Ovary (tissue), 10 donors: ENCODE results near the gene CNRIP1. TPM values are rescaled to one million over a fixed set of nuclear protein-coding genes. Genes with fewer than 3 reads are reported as not detected.

Experiments used
- DNase-seq, 5 donors: peaks; one replicate each; pipeline ENCODE4 v3.0.0-alpha.2; 2019 to 2020
- H3K27ac ChIP-seq, 2 donors: fragments of 200-600 bp; one replicate each; pipeline versions ENCODE4 v1.5.1 to v1.8.0; 2019 to 2022
- H3K27me3 ChIP-seq: fragments of 200-600 bp; one replicate; pipeline ENCODE4 v1.8.0; 2022
- H3K36me3 ChIP-seq: fragments of 200-600 bp; sonication (generic); one replicate; pipeline ENCODE4 v1.5.1; 2019
- H3K4me1 ChIP-seq: one replicate; pipeline ENCODE4 v1.8.1; 2013; ENCODE audit warnings: mild to moderate bottlenecking, moderate library complexity; ENCODE audit not compliant: insufficient read depth
- H3K4me3 ChIP-seq: fragments of 200-600 bp; sonication (generic); one replicate; pipeline ENCODE4 v1.5.1; 2017
- H3K9me3 ChIP-seq, 2 donors: fragments of 200-600 bp in 1 of 2; sonication (generic) in 1 of 2; one replicate each; pipeline versions ENCODE4 v1.5.1 to v1.8.1; 2013 to 2019; ENCODE audit warnings: mild to moderate bottlenecking in 1 of 2, moderate library complexity in 1 of 2
- EP300 ChIP-seq: sonication (generic); formaldehyde crosslinking; IDR thresholded peaks from one replicate; pipeline ENCODE4 v1.6.1; 2017; ENCODE audit warnings: antibody characterized with exemption
- POLR2A ChIP-seq: fragments of 450-650 bp; IDR thresholded peaks from one replicate; pipeline ENCODE4 v1.6.1; 2017; ENCODE audit warnings: antibody characterized with exemption, mild to moderate bottlenecking, moderate library complexity
- WGBS, 3 donors: extraction: QIAGEN DNeasy Blood & Tissue Kit in 1 of 3; methylation state at CpG; one replicate each; pipeline versions ENCODE4 v1.1.5 to v1.1.7; 2013 to 2017; 5-methylcytosine and 5-hydroxymethylcytosine counted together
- intact Hi-C, 4 donors: fragments of 100-400 bp; cut with DNase I; formaldehyde crosslinking; loops; one replicate each; pipeline versions ENCODE4 v1.11.0 to v1.15.1; 2022 to 2023
- long read RNA-seq, 3 donors: library from polyadenylated mRNA in 2 of 3; unstranded in 2 of 3; transcript quantifications; one replicate each; pipeline ENCODE4 v2.0.0 and lab custom pipeline, GENCODE V29; 2021 to 2026
- polyA plus RNA-seq, 2 donors: library from polyadenylated mRNA; stranded (reverse); fragments of 200-250 nt in 1 of 2; fragments of 350-450 nt in 1 of 2; fragmentation: Illumina TruSeq in 1 of 2; extraction: RNeasy Lipid Tissue Mini Kit (QIAGEN cat#74804) in 1 of 2; gene quantifications; one replicate each; pipeline ENCODE4 v1.2.3, GENCODE V29; 2013 to 2014
- total RNA-seq, 7 donors: library from RNA; depleted of rRNA in 2 of 7; stranded (reverse); fragments of >200 nt in 2 of 7; fragmentation: NEBNext Ultra II Directional in 3 of 7; extraction: Animal tissue kit (Norgen Biotek cat#: 25700) in 3 of 7; gene quantifications; one replicate each; pipeline versions ENCODE4 v1.1.0 to v1.2.4, GENCODE V29; 2016 to 2023
- TF ChIP-seq, protein P1 (sequence below), 3 donors: fragments of 450-650 bp in 2 of 3; fragments of 200-600 bp in 1 of 3; IDR thresholded peaks; one replicate each; pipeline versions ENCODE4 v1.5.1 to v1.8.0; 2016 to 2022; ENCODE audit warnings: antibody characterized with exemption in 3 of 3, mild to moderate bottlenecking in 1 of 3
- donor health status: DM: no; HTN: no; CAD: no; lungs with moderate emphysema.
- donor health status: DM: no; HTN: no; CAD: no.
- donor health status: Bipolar disorder and iron deficiency.
- donor health status: DM: yes; HTN: yes; CAD: no.
- donor health status: DM: no; HTN: no; CAD: no.
- donor health status: DM: yes; HTN: yes; CAD: no.

CNRIP1 gene, protein sequence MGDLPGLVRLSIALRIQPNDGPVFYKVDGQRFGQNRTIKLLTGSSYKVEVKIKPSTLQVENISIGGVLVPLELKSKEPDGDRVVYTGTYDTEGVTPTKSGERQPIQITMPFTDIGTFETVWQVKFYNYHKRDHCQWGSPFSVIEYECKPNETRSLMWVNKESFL
- total RNA-seq (10 to 100 TPM; 29.8 to 55.7 (median 48.9) TPM), polyA plus RNA-seq (10 to 100 TPM; 50.2 to 95.5 TPM)
- long read RNA-seq, donor 1, transcript CNRIP1-204 (4 exons, 1,493 nt): minor isoform, 8 of 406 reads
- long read RNA-seq, donor 1, transcript CNRIP1-201 (3 exons, 1,953 nt): major isoform, 316 of 406 reads
- long read RNA-seq, donor 1, transcript CNRIP1-202 (3 exons, 644 nt): minor isoform, 5 of 406 reads
- long read RNA-seq, donor 1, partial matches to known transcripts: 23 of 406 reads
- long read RNA-seq, donor 1, other reads (novel, unspliced or antisense): 54 of 406 reads
- long read RNA-seq, donor 2, transcript CNRIP1-201 (3 exons, 1,953 nt): major isoform, 13 of 14 reads
- long read RNA-seq, donor 2, partial matches to known transcripts: 0 of 14 reads
- long read RNA-seq, donor 2, other reads (novel, unspliced or antisense): 0 of 14 reads
- long read RNA-seq, donor 3, transcript CNRIP1-201 (3 exons, 1,953 nt): major isoform, 102 of 129 reads
- long read RNA-seq, donor 3, partial matches to known transcripts: 4 of 129 reads
- long read RNA-seq, donor 3, other reads (novel, unspliced or antisense): 21 of 129 reads

DNA sequence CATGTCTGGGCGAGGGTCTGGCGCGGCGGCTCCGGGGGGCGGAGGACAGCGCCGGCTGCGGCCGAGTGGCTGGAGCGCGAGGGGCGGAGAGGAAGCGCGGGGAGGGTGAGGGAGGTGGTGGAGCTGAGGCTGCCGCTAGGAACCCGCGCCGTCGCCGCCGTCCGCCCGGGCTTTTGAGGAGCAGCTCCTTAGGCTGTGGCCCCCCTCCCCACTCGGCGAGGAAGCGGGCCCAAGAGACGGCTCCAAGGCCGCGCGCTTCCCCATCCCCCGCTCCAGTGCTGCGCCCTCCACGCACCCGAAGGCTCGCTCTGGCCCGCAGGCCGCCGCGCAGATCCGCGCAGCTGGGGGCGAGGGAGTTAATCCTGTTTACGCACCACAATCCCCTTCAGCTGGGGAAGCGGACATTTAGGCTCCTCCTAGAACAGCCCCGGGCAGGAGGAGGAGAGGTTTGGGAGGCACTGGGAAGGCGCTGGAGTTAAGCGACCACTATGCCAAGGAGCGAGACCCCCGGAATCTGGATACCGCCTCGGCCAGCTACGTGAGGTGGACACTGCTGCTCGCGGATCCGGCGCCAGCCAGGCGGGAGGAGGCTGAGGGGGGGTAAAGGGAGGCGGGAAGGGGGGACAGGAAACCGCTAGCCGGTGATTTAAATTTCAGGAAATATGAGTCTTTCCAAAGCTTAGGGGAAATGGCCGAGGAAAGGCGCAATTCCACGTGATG is at the start of gene CNRIP1:
CNRIP1 (minus strand) TSS at position 552 of the 720 bp plus-strand sequence; CDS start at position 3, 549 bp downstream.
- intact Hi-C loops: no loop called here
- WGBS, 3 donors: 0 to 2% (median 1%) methylated on average over 38 to 64 of the region's 64 CpGs
- peak within 1 kb of the TSS; percentile 64 for H3K4me3 ChIP-seq
- H3K36me3 ChIP-seq: no peaks in the 10 kb centered on the region
- peak; percentile 85 for TF ChIP-seq POLR2A
- no peak for TF ChIP-seq EP300
- TF ChIP-seq, protein P1, sequence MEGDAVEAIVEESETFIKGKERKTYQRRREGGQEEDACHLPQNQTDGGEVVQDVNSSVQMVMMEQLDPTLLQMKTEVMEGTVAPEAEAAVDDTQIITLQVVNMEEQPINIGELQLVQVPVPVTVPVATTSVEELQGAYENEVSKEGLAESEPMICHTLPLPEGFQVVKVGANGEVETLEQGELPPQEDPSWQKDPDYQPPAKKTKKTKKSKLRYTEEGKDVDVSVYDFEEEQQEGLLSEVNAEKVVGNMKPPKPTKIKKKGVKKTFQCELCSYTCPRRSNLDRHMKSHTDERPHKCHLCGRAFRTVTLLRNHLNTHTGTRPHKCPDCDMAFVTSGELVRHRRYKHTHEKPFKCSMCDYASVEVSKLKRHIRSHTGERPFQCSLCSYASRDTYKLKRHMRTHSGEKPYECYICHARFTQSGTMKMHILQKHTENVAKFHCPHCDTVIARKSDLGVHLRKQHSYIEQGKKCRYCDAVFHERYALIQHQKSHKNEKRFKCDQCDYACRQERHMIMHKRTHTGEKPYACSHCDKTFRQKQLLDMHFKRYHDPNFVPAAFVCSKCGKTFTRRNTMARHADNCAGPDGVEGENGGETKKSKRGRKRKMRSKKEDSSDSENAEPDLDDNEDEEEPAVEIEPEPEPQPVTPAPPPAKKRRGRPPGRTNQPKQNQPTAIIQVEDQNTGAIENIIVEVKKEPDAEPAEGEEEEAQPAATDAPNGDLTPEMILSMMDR (IDR thresholded peaks at IDR 0.05): peak in 2 of 3 donors; percentile 9 to 19
- peak; percentile 87 to 88 (median 88) for DNase-seq
- H3K9me3 ChIP-seq: no peaks in the 10 kb centered on the region
- H3K4me1 ChIP-seq: peaks cover 5% of the 10 kb centered on the region
- peak within 1 kb of the TSS; percentile 69 to 95 for H3K27ac ChIP-seq
- no peaks in the 10 kb centered on the region for H3K27me3 ChIP-seq

DNA sequence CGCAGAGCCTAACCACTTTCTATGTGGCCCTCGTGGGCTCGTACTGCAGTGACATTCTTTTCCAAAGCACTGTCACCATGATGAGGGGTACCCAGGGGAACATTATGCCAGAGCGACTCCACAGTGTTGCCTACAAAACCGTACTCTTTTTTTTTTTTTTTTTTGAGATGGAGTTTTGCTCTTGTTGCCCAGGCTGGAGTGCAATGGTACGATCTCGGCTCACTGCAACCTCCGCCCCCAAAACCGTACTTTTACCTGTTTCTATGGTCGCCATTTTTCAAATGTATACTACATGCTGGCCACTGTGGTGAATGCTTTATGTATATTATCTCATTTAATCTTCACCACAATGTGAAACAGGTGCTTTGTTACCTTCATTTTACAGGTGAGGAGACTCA is 49.6 kb upstream of the CNRIP1 start:
- TF ChIP-seq EP300 (no peak), POLR2A (no peak)
- TF ChIP-seq, protein P1 (IDR thresholded peaks at IDR 0.05): no peak
- no peaks in the 10 kb centered on the region for H3K27me3 ChIP-seq
- 85 to 88% (median 87%) methylated on average over 10 of the region's 10 CpGs for WGBS, 3 donors
- intact Hi-C loops: loop anchor here in 1 of 4 donors (10.0 kb wide), 1 partner anchor 65 kb away; no protein-coding TSS in a partner anchor
- H3K36me3 ChIP-seq: no peaks in the 10 kb centered on the region
- no peak overlapping the region for H3K4me3 ChIP-seq
- no peaks in the 10 kb centered on the region for H3K4me1 ChIP-seq
- no peak for DNase-seq
- no peak overlapping the region for H3K27ac ChIP-seq
- H3K9me3 ChIP-seq: no peaks in the 10 kb centered on the region

DNA sequence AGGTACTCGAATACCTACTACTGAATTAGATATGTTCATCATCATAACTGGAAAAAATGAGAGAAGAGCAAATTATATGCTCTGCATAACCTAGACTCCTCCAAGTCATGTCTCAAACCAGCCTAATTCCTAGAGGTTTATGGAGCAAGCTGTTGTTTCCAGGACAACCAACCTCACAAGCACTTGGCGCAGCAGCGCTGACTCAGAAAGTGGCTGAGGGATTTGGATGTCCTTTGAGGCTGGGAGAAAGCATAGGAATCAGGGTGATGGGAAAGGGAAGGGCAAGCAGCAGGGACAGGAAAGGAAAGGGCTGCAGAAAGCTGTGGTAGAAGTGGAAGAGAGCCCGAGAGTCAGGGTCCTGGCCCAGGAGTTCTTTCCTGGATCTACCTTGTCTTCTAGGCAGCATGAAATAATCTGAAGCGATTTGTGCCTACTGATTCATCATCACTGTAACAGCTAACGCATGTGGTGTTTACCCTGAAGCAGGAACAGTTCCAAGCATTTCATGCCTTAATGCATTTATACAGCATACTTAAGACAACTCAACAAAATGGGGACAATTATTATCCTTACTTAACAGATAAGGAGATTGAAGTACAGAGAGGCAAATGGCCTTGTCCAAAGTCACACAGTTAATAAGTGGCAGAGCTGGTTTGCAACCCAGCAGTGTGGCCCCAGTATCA is 49.0 kb upstream of the CNRIP1 start:
- Histone ChIP-seq H3K27me3 (no peaks in the 10 kb centered on the region), H3K4me3 (no peak overlapping the region), H3K27ac (no peak overlapping the region), H3K4me1 (no peaks in the 10 kb centered on the region), H3K9me3 (no peaks in the 10 kb centered on the region), H3K36me3 (no peaks in the 10 kb centered on the region)
- no peak for DNase-seq
- intact Hi-C loops: loop anchor here in 1 of 4 donors (10.0 kb wide), 1 partner anchor 66 kb away; no protein-coding TSS in a partner anchor
- TF ChIP-seq EP300 (no peak), POLR2A (no peak)
- TF ChIP-seq, protein P1 (IDR thresholded peaks at IDR 0.05): no peak
- 69 to 80% (median 73%) methylated on average over 6 of the region's 6 CpGs for WGBS, 3 donors
